Esophagus (tissue), 2 donors: Measurements from ENCODE around the gene MCEMP1. TPM values are rescaled to one million over a fixed set of nuclear protein-coding genes. Genes with fewer than 3 reads are reported as not detected.
A peak's percentile ranks its signal among the peaks of the same experiment; 100 is the strongest.

Experiments
- H3K27ac ChIP-seq, 2 donors: one replicate each; pipeline ENCODE4 v1.5.1; 2013; ENCODE audit warnings: low read depth in 2 of 2, mild to moderate bottlenecking in 2 of 2, inconsistent platforms in 1 of 2, low read length in 1 of 2, moderate library complexity in 1 of 2
- H3K27me3 ChIP-seq, 2 donors: one replicate each; pipeline ENCODE4 v1.6.1; 2013; ENCODE audit warnings: low read length in 2 of 2, control low read depth in 1 of 2, mild to moderate bottlenecking in 1 of 2; ENCODE audit not compliant: insufficient read depth in 2 of 2, control insufficient read depth in 1 of 2
- H3K36me3 ChIP-seq, 2 donors: one replicate each; pipeline ENCODE4 v1.6.1; 2013; ENCODE audit warnings: low read length in 1 of 2; ENCODE audit not compliant: control insufficient read depth in 2 of 2, insufficient read depth in 2 of 2
- H3K4me1 ChIP-seq, 2 donors: one replicate each; pipeline ENCODE4 v1.6.1; 2013; ENCODE audit warnings: low read length in 1 of 2; ENCODE audit not compliant: control insufficient read depth in 2 of 2, insufficient read depth in 2 of 2
- H3K4me3 ChIP-seq, 2 donors: one replicate each; pipeline ENCODE4 v1.5.1; 2013; ENCODE audit warnings: low read length in 2 of 2, mild to moderate bottlenecking in 2 of 2, low read depth in 1 of 2, moderate library complexity in 1 of 2
- H3K9me3 ChIP-seq, 2 donors: one replicate each; pipeline ENCODE4 v1.6.1; 2013; ENCODE audit warnings: mild to moderate bottlenecking in 2 of 2, low read depth in 1 of 2, low read length in 1 of 2, moderate library complexity in 1 of 2; ENCODE audit not compliant: control insufficient read depth in 2 of 2, insufficient read depth in 1 of 2
- WGBS, 2 donors: extraction: QIAGEN DNeasy Blood & Tissue Kit; methylation state at CpG; one replicate each; pipeline ENCODE4 v1.1.7; 2013; 5-methylcytosine and 5-hydroxymethylcytosine counted together
- polyA plus RNA-seq, 2 donors: library from polyadenylated mRNA; stranded (reverse); fragments of 200-250 nt; gene quantifications; one replicate each; pipeline ENCODE4 v1.2.3, GENCODE V29; 2013
- donor health status: healthy with polysubstance abuse.
- donor health status: Bipolar disorder and iron deficiency.

The MCEMP1 gene, protein sequence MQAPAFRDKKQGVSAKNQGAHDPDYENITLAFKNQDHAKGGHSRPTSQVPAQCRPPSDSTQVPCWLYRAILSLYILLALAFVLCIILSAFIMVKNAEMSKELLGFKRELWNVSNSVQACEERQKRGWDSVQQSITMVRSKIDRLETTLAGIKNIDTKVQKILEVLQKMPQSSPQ
- under 1 TPM; 0.09 to 0.53 TPM for polyA plus RNA-seq

DNA sequence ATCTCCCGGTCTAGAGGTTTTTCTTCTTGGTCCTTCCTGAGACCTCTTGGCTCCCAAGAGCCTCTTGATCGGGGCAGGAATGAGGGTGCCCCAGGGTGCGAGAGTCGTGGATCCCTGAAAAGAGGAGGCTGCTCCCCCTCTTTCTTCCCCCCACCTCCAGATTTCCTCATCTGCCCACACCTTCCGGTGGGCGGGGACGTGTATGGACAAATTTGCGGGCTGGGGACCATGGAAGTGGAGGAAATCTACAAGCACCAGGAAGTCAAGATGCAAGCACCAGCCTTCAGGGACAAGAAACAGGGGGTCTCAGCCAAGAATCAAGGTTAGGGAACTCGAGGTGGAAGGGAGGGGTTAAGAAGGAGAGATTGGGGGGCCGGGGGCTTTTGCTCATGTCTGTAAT is at the start of gene MCEMP1:
TSS of gene MCEMP1 (plus strand) at position 237 of the 400 bp plus-strand sequence. CDS start at position 268, 31 bp downstream.
- H3K4me3 ChIP-seq, result no peak within 1 kb of the TSS
- peaks cover 0 to 14% of the 10 kb centered on the region in 2 donors for H3K4me1 ChIP-seq
- no peaks in the 10 kb centered on the region for H3K27me3 ChIP-seq
- 28 to 35% methylated on average over 10 of the region's 10 CpGs for WGBS, 2 donors
- H3K9me3 ChIP-seq, result no peaks in the 10 kb centered on the region
- no peaks in the 10 kb centered on the region for H3K36me3 ChIP-seq
- no peak within 1 kb of the TSS for H3K27ac ChIP-seq

DNA sequence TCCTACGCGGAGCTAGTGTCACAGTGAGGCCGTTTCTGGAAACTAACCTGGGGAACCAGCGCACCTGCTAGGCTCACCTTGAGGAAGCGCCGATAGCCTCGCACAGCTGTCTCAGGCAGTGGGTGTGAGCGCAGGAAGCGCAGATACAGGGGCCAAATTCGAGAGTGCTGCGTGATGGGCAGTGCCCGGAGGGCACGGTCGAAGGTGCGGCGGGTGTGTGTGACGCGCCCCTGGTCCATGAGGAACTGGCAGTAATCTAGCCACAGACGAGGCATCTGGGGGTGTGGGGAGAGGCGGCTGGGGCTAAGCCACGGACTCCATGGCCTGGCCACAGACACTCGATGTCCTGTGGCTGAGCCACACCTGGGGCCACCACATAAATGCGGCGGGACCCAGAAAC is 49.7 kb upstream of the MCEMP1 start:
- peaks cover 0 to 43% of the 10 kb centered on the region in 2 donors for H3K36me3 ChIP-seq
- no peaks in the 10 kb centered on the region for H3K27me3 ChIP-seq
- 88 to 93% methylated on average over 24 of the region's 24 CpGs for WGBS, 2 donors
- no peak overlapping the region for H3K4me3 ChIP-seq
- peaks cover 0 to 2% of the 10 kb centered on the region in 2 donors for H3K9me3 ChIP-seq
- no peak overlapping the region for H3K27ac ChIP-seq
- H3K4me1 ChIP-seq, result peaks cover 9 to 22% of the 10 kb centered on the region in 2 donors

DNA sequence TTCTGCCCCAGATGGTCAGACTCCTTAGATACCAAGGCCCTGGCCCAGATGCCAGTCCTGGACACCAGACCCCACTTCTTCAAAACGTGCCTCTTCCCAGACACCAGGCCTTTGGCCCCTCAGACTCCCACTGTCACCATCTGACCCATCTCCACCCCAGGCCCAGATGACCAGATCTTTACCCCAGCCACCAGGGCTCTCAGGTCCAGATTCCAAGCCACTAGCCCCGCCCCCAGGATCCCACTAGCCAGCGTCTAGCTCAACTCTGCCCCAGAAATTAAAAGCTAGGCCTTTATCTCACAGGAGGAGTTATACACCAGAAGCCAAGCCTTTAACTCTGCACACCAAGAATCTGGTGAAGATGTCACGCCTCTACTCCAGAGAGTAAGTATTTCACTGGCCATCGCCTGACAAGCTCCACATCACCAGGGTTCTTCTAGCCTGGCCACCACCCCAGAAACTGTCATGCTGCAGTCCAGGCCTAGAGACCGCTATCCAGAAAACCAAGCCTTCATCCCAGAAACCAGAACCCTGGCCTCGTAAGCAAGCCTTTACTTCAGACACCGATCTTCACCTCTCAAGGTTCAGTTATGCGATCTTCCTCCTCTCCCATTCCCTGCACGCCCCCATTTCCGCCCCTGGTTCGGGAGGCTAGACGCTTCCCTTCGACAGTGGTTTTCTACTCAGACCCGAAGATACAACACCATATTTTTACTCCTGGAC is 48.1 kb upstream of the MCEMP1 start:
- Histone ChIP-seq H3K4me3 (peak overlapping the region; percentile 93 to 95), H3K27me3 (no peaks in the 10 kb centered on the region), H3K9me3 (no peaks in the 10 kb centered on the region), H3K36me3 (peaks cover 0 to 35% of the 10 kb centered on the region in 2 donors), H3K27ac (peak overlapping the region; percentile 67 to 84), H3K4me1 (peaks cover 9 to 19% of the 10 kb centered on the region in 2 donors)
- WGBS, 2 donors, result 4 to 5% methylated on average over 15 of the region's 15 CpGs

DNA sequence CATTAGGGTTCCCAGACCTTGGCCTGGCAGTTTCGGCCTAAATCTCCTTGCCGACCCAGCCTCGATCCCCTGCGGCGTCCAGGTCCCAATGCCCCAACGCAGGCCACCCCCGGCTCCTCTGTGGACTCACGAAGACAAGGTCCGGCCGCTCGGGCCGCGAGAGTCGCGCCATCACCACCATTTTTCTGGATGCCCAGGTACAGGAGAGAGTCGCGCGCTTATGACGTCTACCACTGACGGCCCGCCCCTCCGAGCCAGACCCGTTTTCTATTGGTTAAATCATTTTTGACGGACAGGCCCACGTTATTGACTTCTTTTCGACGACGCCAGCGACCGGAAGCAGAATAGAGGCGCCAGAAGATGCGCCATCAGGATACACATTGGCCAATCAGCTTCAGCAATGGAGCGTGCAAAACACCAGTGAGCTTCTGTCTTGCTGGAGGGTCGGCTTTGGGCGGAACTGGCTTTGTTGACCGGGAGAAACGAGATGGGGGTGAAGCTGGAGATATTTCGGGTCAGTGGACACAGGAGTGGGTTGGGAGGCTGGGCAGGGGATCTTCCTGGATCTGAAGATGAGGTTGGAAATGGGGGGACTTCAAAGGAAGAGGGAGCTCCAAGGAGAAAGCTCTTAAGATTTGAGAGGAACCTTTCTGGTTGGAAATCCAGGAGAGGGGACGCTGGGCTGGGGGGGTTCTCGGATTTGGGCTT is 47.4 kb upstream of the MCEMP1 start, which contains the start of the genes PET100 and XAB2:
TSS of gene PET100 (plus strand) at position 447 of the 708 bp plus-strand sequence. CDS start at position 488, 41 bp downstream.
TSS of gene XAB2 (minus strand) at position 199 of the 708 bp plus-strand sequence. CDS start at position 181, 18 bp downstream.
- Histone ChIP-seq H3K27ac (peak within 1 kb of the TSS; percentile 67 to 88), H3K27me3 (no peaks in the 10 kb centered on the region), H3K9me3 (no peaks in the 10 kb centered on the region), H3K4me1 (peaks cover 9 to 19% of the 10 kb centered on the region in 2 donors), H3K4me3 (peak within 1 kb of the TSS; percentile 93 to 95), H3K36me3 (peaks cover 0 to 30% of the 10 kb centered on the region in 2 donors)
- WGBS, 2 donors, result 0% methylated on average over 40 of the region's 40 CpGs

- Histone ChIP-seq H3K27me3 (no peaks in the 10 kb centered on the region), H3K4me3 (no peak overlapping the region), H3K4me1 (peaks cover 9 to 22% of the 10 kb centered on the region in 2 donors), H3K36me3 (peaks cover 0 to 15% of the 10 kb centered on the region in 2 donors), H3K9me3 (no peaks in the 10 kb centered on the region), H3K27ac (no peak overlapping the region)
- WGBS, 2 donors, result 87 to 91% methylated on average over 12 of the region's 12 CpGs
Measured at GRCh38 chr19:7631577-7631976, 45.3 kb upstream of the MCEMP1 start.

- peaks cover 6 to 22% of the 10 kb centered on the region in 2 donors for H3K4me1 ChIP-seq
- H3K36me3 ChIP-seq, result peaks cover 0 to 10% of the 10 kb centered on the region in 2 donors
- H3K4me3 ChIP-seq, result no peak overlapping the region
- 91 to 93% methylated on average over 37 to 40 of the region's 40 CpGs for WGBS, 2 donors
- H3K27ac ChIP-seq, result no peak overlapping the region
- no peaks in the 10 kb centered on the region for H3K27me3 ChIP-seq
- no peaks in the 10 kb centered on the region for H3K9me3 ChIP-seq
Measured at GRCh38 chr19:7632340-7633203, 44.3 kb upstream of the MCEMP1 start.

GRCh38 chr19:7633698-7634097 is 43.2 kb upstream of the MCEMP1 start, which contains the start of gene PCP2:
Gene PCP2, minus strand, starts transcription at chr19:7633719. Its CDS starts 262 bp downstream, at chr19:7633457.
- H3K27me3 ChIP-seq, result no peaks in the 10 kb centered on the region
- H3K27ac ChIP-seq, result no peak within 1 kb of the TSS
- 13% methylated on average over 1 of the region's 2 CpGs; no CpG with 5 or more reads in 1 of the 2 donors for WGBS, 2 donors
- H3K36me3 ChIP-seq, result peaks cover 0 to 10% of the 10 kb centered on the region in 2 donors
- H3K4me1 ChIP-seq, result peaks cover 3 to 12% of the 10 kb centered on the region in 2 donors
- no peaks in the 10 kb centered on the region for H3K9me3 ChIP-seq
- no peak within 1 kb of the TSS for H3K4me3 ChIP-seq

DNA sequence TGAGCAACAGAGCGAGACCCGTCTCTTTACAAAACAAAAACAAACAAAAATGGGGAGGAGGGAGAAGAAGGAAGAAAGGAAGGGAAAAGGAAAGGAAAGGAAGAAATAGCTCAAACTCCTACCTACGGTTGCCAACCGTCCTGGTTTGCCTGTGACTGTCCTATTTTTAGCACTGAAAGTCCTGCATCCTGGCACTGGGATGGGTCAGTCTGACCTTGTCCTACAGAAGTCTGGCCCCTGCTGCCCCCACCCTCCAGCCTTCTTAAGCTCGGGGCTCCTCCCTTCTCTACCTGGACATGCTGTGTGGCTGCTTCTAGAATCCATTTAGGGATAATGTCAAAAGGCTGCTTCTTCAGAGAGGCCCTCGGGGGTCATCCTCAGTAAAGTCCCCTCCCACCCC is 41.2 kb upstream of the MCEMP1 start:
- Histone ChIP-seq H3K9me3 (no peaks in the 10 kb centered on the region), H3K4me3 (no peak overlapping the region), H3K27ac (no peak overlapping the region), H3K4me1 (peaks cover under 1 to 15% of the 10 kb centered on the region in 2 donors), H3K27me3 (no peaks in the 10 kb centered on the region), H3K36me3 (peaks cover 0 to 24% of the 10 kb centered on the region in 2 donors)
- WGBS, 2 donors, result 48 to 49% methylated on average over 6 of the region's 6 CpGs
